Muscle of leg (tissue), 11 donors: ENCODE measurements around the gene NOVA2. TPM values are rescaled to one million over a fixed set of nuclear protein-coding genes. Genes with fewer than 3 reads are reported as not detected.
"Not testable (repeated sequence)": the region's sequence is repeated elsewhere in the genome, so short reads cannot be mapped to it uniquely, and the experiment has no call there.

Experiments used
- DNase-seq: peaks from one replicate; pipeline ENCODE4 v3.0.0; 2013
- H3K27ac ChIP-seq: one replicate; pipeline ENCODE4 v1.5.1; 2013; ENCODE audit warnings: mild to moderate bottlenecking, low read length, control low read depth
- H3K27me3 ChIP-seq: one replicate; pipeline ENCODE4 v1.6.1; 2013; ENCODE audit warnings: low read length; ENCODE audit not compliant: control insufficient read depth, insufficient read depth
- H3K36me3 ChIP-seq: one replicate; pipeline ENCODE4 v1.6.1; 2013; ENCODE audit warnings: low read length; ENCODE audit not compliant: control insufficient read depth, insufficient read depth
- H3K4me1 ChIP-seq: one replicate; pipeline ENCODE4 v1.6.1; 2013; ENCODE audit warnings: low read length; ENCODE audit not compliant: control insufficient read depth, insufficient read depth
- H3K4me3 ChIP-seq: one replicate; pipeline ENCODE4 v1.5.1; 2013; ENCODE audit warnings: low read length, control low read depth
- H3K9me3 ChIP-seq: replicated peaks from 2 replicates; pipeline ENCODE4 v1.6.1; 2013; ENCODE audit warnings: low read depth, low read length; ENCODE audit not compliant: control insufficient read depth
- WGBS: methylation state at CpG from one replicate; pipeline ENCODE4 v1.1.5; 2013; ENCODE audit warnings: missing lambda C conversion rate; ENCODE audit not compliant: insufficient coverage; 5-methylcytosine and 5-hydroxymethylcytosine counted together
- polyA plus RNA-seq, 8 donors: library from polyadenylated mRNA; unstranded; fragments of 120-200 nt; gene quantifications; one replicate each; pipeline versions ENCODE4 v1.2.1 to v1.2.3, GENCODE V29; 2013; ENCODE audit warnings: inconsistent platforms in 1 of 8, low replicate concordance in 1 of 8; ENCODE audit not compliant: insufficient read length in 8 of 8, insufficient read depth in 1 of 8
- total RNA-seq: library from RNA; stranded (reverse); fragments of 120-200 nt; gene quantifications from one replicate; pipeline ENCODE4 v1.2.4, GENCODE V29; 2013

The NOVA2 gene
- total and polyA plus RNA-seq, 9 donors = 0.98 to 5.3 (median 3.9) TPM

DNA sequence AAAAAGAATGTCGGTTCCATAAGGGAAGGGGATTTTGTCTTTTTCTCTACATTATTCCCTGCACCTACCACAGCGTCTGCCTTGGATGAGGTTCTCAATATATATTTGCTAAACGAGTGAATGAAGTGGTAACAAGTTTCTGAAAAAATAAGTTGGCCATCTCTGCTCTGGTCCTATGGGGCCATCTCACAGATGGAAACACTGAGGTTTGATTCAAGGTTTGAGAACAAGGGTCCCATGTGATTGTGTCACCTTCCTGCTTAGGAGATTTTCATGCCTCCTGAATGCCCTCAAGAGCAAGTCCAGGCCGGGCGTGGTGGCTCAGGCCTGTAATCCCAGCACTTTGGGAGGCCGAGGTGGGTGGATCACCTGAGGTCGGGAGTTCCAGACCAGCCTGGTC is 74.4 kb downstream of the NOVA2 start:
- Histone ChIP-seq H3K9me3 (no peaks in the 10 kb centered on the region), H3K27me3 (peaks cover 4% of the 10 kb centered on the region)

GRCh38 chr19:45897261-45897812 is 76.3 kb downstream of the NOVA2 start:
- H3K27ac ChIP-seq = no peak overlapping the region
- H3K4me3 ChIP-seq = no peak overlapping the region
- peaks cover 34% of the 10 kb centered on the region for H3K36me3 ChIP-seq
- no peaks in the 10 kb centered on the region for H3K9me3 ChIP-seq
- H3K27me3 ChIP-seq = peaks cover 2% of the 10 kb centered on the region
- peaks cover 7% of the 10 kb centered on the region for H3K4me1 ChIP-seq
- WGBS = 75% methylated on average over 5 of the region's 8 CpGs
- no peak for DNase-seq

More for the DNA sequence above, 74.4 kb downstream of the NOVA2 start:
- H3K4me1 ChIP-seq = peaks cover 13% of the 10 kb centered on the region
- no peak for DNase-seq
- H3K36me3 ChIP-seq = peaks cover 34% of the 10 kb centered on the region
- 100% methylated on average over 1 of the region's 7 CpGs for WGBS
- H3K27ac ChIP-seq = no peak overlapping the region
- H3K4me3 ChIP-seq = no peak overlapping the region

DNA sequence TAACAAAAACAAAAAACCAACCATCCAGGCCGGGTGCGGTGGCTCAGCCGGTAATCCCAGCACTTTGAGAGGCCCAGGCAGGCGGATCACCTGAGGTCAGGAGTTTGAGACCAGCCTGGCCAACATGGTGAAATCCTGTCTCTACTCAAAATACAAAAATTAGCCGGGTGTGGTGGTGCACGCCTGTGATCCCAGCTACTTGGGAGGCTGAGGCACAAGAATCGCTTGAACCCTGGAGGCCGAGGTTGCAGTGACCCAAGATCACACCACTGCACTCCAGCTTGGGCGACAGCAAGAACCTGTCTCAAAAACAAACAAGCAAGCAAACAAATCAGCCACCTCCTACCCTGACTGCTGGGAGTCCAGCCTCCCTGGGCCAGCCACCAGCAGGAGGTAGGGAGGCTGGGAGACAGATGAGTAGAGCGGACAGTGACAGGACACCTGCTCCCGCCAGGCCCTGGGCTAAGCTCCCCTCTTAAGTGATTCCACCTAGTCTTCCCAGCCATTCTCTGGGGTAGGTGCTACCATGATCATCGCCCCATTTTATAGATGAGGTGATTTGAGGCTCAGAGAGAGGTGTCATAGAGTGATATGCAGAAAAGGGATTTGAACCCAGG is 77.6 kb downstream of the NOVA2 start:
- DNase-seq, H3K4me1 ChIP-seq, H3K27ac ChIP-seq, H3K4me3 ChIP-seq, H3K9me3 ChIP-seq, H3K27me3 ChIP-seq: not testable (repeated sequence)
- peaks cover 34% of the 10 kb centered on the region for H3K36me3 ChIP-seq
- 97% methylated on average over 5 of the region's 12 CpGs for WGBS

GRCh38 chr19:45895519-45895972 is 78.1 kb downstream of the NOVA2 start:
- Histone ChIP-seq H3K36me3 (peaks cover 34% of the 10 kb centered on the region), H3K27ac (no peak overlapping the region), H3K4me1 (no peaks in the 10 kb centered on the region), H3K4me3 (no peak overlapping the region), H3K9me3 (no peaks in the 10 kb centered on the region), H3K27me3 (no peaks in the 10 kb centered on the region)
- DNase-seq = no peak
- 82% methylated on average over 7 of the region's 9 CpGs for WGBS

DNA sequence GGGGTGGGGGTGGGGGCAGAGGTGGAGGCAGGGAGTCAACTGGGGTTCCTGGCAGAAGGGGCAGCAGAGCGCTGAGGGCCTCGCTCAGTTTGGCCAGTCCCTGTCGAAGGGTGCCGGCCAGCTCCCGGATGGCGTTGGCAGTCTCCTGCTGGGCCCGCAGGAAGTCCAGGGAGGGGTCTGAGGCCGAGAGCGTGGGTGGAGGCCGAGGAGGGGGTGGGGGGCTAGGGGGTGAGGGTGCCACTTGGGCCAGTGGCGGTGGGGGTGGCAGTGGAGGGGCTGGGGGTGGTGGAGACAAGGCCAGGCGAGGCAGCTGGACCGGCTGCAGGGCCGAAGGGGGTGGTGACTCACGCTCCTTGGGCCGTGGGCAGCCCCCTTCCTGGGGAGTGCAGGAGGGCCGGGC is 82.8 kb downstream of the NOVA2 start:
- peaks cover 11% of the 10 kb centered on the region for H3K36me3 ChIP-seq
- 92% methylated on average over 7 of the region's 17 CpGs for WGBS
- DNase-seq = no peak
- no peaks in the 10 kb centered on the region for H3K27me3 ChIP-seq
- H3K4me3 ChIP-seq = no peak overlapping the region
- peaks cover 10% of the 10 kb centered on the region for H3K4me1 ChIP-seq
- H3K9me3 ChIP-seq = no peaks in the 10 kb centered on the region
- no peak overlapping the region for H3K27ac ChIP-seq

DNA sequence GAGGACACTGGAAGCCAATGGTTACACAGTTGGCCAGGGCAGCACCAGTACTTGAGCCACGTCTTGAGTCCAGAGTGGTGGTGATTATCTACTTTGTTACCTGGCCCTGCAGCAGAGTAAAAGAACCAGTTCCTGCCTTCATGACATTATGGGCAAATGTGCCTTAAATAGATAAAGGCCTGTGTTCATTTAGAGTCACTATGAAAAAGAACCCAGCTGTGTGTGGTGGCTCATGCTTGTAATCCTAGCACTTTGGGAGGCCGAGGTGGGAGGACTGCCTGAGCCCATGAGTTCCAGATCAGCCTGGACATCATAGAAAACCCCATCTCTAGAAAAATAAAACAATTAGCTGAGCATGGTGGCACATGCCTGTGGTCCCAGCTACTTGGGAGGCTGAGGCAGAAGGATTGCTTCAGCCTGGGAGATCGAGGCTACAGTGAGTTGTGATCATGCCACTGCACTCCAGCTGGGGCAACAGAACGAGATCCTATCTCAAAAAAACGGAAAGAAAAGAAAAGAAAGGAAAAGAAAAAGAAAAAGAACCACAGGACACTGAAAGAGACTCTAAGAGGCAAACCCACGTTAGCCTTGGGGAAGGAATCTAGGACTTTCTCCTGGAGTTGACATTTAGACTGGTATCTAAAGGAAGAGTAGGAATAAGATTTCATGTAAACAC is 84.3 kb downstream of the NOVA2 start:
- peaks cover 22% of the 10 kb centered on the region for H3K4me1 ChIP-seq
- no peaks in the 10 kb centered on the region for H3K27me3 ChIP-seq
- WGBS = 83% methylated on average over 2 of the region's 6 CpGs
- no peak overlapping the region for H3K4me3 ChIP-seq
- no peak overlapping the region for H3K27ac ChIP-seq
- no peaks in the 10 kb centered on the region for H3K9me3 ChIP-seq
- peaks cover 7% of the 10 kb centered on the region for H3K36me3 ChIP-seq
- DNase-seq = no peak

DNA sequence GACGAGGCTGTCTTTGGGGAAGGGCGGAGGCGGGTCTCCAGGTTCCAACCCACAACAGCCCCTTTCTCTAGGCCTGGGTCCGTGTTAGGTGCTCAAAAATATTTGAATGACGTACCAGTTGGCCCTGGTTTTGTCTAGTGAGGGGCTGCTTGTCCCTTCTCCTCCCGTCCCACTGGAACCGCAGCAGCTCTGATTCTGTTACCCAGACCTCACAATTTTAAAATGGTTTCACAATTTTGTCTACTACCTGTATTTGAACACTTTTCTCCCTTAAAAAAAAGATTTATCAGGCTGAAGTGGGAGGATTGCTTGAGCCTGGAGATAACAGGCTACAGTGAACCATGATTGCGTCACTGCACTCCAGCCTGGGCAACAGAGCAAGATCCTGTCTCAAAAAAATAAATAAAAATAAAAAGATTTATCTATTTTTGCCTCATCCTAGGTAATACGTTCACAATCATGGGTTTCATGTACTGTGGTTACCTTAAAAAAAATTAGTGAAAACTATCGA is 86.4 kb downstream of the NOVA2 start:
- no peaks in the 10 kb centered on the region for H3K27me3 ChIP-seq
- 34% methylated on average over 2 of the region's 10 CpGs for WGBS
- H3K36me3 ChIP-seq = peaks cover 16% of the 10 kb centered on the region
- peak overlapping the region; percentile 46 for H3K4me3 ChIP-seq
- peaks cover 42% of the 10 kb centered on the region for H3K4me1 ChIP-seq
- H3K27ac ChIP-seq = peak overlapping the region; percentile 94
- H3K9me3 ChIP-seq = no peaks in the 10 kb centered on the region
- peak; percentile 52 for DNase-seq

DNA sequence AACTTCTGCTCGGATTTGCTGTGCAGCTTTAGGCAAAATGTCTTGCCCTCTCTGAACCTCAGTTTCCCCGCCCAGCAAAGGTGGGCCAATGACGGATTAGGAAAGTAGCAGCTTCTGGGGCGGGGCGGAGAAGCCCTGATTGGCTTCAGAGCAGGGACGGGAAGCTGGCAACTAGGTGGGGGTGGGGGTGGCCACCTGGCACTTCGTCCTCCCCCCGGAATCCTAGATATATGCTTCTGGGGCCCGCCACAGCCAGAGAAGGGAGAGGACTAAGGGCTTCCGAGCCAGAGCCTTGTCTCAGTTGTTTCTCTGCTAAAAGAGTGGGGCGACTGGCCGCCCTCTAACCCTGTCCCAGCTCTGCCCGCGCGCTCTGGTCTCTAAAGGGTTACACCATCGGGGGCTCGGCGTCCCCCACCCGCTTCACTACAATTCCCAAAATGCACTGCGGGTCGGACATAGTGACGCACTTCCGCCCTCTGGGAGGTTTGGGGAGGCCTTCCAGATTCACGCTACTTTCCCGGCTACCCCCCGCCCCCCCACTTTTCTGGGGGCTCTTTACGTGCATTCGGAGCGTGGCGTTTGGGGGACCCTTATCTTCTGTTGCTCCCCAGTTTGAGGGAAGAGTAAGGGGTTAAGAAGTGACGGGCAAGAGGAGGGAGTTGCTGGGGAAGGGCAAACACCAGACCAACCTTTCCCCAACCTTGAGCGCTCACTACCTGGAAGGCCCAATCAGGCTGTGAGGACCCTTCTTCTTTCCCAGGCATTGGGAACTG is 87.1 kb downstream of the NOVA2 start:
- Histone ChIP-seq H3K27me3 (no peaks in the 10 kb centered on the region), H3K4me1 (peaks cover 46% of the 10 kb centered on the region), H3K9me3 (no peaks in the 10 kb centered on the region), H3K4me3 (peak overlapping the region; percentile 46), H3K27ac (peak overlapping the region; percentile 94), H3K36me3 (peaks cover 20% of the 10 kb centered on the region)
- peak; percentile 98 for DNase-seq
- WGBS = 2% methylated on average over 21 of the region's 32 CpGs

DNA sequence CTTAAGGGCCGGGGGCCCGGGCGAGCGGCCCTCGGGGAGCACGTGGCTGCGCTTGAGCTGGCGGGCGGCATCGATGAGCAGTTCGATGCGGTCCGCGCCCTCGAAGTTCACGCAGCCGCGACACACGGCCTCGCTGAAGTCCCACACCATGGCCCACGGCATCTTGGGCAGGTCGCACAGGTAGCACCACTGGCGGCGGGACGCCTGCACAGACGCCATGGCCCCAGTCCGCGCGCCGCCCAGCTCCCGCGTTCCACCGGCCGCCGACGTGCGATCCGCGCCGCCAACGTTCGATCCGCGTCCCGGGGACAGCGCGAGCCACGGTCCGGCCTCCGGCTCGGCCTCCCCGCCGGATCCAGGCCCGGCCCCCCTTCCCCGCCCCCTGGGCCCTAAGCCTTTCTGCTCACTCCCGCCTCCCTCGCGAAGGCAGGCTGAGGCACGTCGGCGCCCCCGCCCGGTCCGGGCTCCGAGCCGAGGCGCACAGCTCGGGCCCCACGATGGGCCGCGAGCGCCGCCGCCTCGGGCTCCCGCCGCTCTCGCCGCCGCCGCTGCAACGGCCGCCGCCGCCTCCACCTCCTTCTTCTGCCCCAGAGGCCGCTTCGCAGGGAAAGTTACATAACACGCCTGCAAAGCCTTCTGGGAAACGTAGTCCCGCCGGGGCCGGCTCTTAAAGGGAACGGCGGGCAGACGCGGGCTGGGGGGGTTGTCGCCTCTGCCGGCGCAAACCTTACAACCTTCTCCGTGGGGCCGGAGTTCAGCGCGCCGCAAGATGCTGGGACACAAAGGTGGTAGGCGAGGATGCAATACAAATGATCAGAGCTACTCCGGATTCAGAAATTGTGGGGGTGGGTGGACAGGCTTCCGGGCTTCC is 87.9 kb downstream of the NOVA2 start, which contains the start of gene IRF2BP1:
TSS of gene IRF2BP1 (minus strand) at position 586 of the 871 bp plus-strand sequence. CDS start at position 219, 367 bp downstream.
- H3K4me3 ChIP-seq = peak within 1 kb of the TSS; percentile 46
- H3K27me3 ChIP-seq = no peaks in the 10 kb centered on the region
- peaks cover 46% of the 10 kb centered on the region for H3K4me1 ChIP-seq
- H3K9me3 ChIP-seq = no peaks in the 10 kb centered on the region
- peaks cover 22% of the 10 kb centered on the region for H3K36me3 ChIP-seq
- DNase-seq = peak; percentile 98
- WGBS = under 1% methylated on average over 106 of the region's 107 CpGs
- H3K27ac ChIP-seq = peak within 1 kb of the TSS; percentile 94
